ENCODE data around the gene ANO4.

DNA sequence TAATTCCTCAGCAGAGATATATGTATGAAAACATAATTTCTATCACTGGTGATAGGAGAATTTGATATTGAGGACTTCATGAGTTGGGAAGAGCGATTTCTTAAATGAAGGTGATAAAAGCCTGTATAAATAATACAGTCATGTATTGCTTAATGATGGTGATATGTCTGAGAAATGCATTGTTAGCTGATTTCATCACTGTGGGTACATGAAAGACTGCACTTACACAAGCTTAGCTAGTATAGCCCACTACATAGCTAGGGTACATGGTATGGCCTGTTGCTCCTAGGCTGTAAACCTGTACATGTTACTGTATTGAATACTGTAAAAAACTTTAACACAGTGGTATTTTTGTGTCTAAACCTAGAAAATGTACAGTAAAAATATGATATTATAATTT, 63.4 kb downstream of the ANO4 start:
- TF ChIP-seq, protein P1, sequence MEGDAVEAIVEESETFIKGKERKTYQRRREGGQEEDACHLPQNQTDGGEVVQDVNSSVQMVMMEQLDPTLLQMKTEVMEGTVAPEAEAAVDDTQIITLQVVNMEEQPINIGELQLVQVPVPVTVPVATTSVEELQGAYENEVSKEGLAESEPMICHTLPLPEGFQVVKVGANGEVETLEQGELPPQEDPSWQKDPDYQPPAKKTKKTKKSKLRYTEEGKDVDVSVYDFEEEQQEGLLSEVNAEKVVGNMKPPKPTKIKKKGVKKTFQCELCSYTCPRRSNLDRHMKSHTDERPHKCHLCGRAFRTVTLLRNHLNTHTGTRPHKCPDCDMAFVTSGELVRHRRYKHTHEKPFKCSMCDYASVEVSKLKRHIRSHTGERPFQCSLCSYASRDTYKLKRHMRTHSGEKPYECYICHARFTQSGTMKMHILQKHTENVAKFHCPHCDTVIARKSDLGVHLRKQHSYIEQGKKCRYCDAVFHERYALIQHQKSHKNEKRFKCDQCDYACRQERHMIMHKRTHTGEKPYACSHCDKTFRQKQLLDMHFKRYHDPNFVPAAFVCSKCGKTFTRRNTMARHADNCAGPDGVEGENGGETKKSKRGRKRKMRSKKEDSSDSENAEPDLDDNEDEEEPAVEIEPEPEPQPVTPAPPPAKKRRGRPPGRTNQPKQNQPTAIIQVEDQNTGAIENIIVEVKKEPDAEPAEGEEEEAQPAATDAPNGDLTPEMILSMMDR (IDR thresholded peaks at IDR 0.05) = no peak
- no peak for TF ChIP-seq POLR2AphosphoS5 (IDR thresholded peaks at IDR 0.05)
- TF ChIP-seq POLR2A (IDR thresholded peaks at IDR 0.05) = no peak

Measured in prostate gland (tissue), 2 donors.